Nephron (organoid): ENCODE results near the gene CDKL1.

Source experiments
- H3K27ac Mint-ChIP-seq, 3 experiments: 2 replicates each; pipeline ENCODE4 v1.8.0; 2020; ENCODE audit warnings: mixed read lengths in 3 of 3, mild to moderate bottlenecking in 2 of 3, moderate library complexity in 1 of 3
- H3K27me3 Mint-ChIP-seq: 2 replicates; pipeline ENCODE4 v1.8.0; 2021; ENCODE audit warnings: low read depth, mild to moderate bottlenecking, moderate library complexity, mixed read lengths
- H3K36me3 Mint-ChIP-seq: 2 replicates; pipeline ENCODE4 v1.8.0; 2020; ENCODE audit warnings: low read depth, mixed read lengths
- H3K4me1 Mint-ChIP-seq: 2 replicates; pipeline ENCODE4 v1.8.0; 2020; ENCODE audit warnings: mixed read lengths
- H3K4me3 Mint-ChIP-seq, 3 experiments: 2 replicates each; pipeline ENCODE4 v1.8.0; 2020; ENCODE audit warnings: mild to moderate bottlenecking in 3 of 3, mixed read lengths in 3 of 3, moderate library complexity in 2 of 3
- H3K9me3 Mint-ChIP-seq: 2 replicates; pipeline ENCODE4 v1.8.0; 2020; ENCODE audit warnings: mixed read lengths
- TF ChIP-seq, protein P1 (sequence below), 3 experiments: fragments of 200-600 bp; sonication (generic); IDR thresholded peaks; one replicate each; pipeline ENCODE4 v1.5.0; 2021; ENCODE audit warnings: antibody characterized with exemption in 3 of 3; ENCODE audit not compliant: unreplicated experiment in 3 of 3

Gene CDKL1

DNA sequence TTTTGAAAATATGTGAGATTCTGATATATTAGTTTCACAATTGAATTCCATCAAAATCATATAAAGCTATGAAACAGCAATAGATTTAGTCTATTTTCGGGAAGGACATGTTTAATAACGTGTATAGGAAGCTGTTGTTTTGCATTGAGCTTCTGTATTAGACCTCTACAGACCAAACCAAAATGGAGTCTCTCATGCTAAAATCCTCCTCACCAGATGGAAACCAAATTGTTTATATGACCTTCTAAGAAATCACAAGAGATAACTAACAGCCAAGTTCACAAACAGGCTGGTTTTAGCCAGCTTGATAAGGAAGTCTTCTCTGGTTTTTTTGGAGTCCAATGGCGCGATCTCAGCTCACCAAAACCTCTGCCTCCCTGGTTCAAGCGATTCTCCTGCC lies 108.5 kb downstream of the CDKL1 start:
- no peaks in the 10 kb centered on the region for H3K9me3 Mint-ChIP-seq
- H3K4me1 Mint-ChIP-seq, result no peaks in the 10 kb centered on the region
- peaks cover 30% of the 10 kb centered on the region for H3K36me3 Mint-ChIP-seq
- no peaks in the 10 kb centered on the region for H3K27me3 Mint-ChIP-seq
- H3K27ac Mint-ChIP-seq, result no peak overlapping the region
- TF ChIP-seq, protein P1, sequence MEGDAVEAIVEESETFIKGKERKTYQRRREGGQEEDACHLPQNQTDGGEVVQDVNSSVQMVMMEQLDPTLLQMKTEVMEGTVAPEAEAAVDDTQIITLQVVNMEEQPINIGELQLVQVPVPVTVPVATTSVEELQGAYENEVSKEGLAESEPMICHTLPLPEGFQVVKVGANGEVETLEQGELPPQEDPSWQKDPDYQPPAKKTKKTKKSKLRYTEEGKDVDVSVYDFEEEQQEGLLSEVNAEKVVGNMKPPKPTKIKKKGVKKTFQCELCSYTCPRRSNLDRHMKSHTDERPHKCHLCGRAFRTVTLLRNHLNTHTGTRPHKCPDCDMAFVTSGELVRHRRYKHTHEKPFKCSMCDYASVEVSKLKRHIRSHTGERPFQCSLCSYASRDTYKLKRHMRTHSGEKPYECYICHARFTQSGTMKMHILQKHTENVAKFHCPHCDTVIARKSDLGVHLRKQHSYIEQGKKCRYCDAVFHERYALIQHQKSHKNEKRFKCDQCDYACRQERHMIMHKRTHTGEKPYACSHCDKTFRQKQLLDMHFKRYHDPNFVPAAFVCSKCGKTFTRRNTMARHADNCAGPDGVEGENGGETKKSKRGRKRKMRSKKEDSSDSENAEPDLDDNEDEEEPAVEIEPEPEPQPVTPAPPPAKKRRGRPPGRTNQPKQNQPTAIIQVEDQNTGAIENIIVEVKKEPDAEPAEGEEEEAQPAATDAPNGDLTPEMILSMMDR (IDR thresholded peaks at IDR 0.05; ENCODE audit: unreplicated experiment in 3 of 3), result no peak
- no peak overlapping the region for H3K4me3 Mint-ChIP-seq

DNA sequence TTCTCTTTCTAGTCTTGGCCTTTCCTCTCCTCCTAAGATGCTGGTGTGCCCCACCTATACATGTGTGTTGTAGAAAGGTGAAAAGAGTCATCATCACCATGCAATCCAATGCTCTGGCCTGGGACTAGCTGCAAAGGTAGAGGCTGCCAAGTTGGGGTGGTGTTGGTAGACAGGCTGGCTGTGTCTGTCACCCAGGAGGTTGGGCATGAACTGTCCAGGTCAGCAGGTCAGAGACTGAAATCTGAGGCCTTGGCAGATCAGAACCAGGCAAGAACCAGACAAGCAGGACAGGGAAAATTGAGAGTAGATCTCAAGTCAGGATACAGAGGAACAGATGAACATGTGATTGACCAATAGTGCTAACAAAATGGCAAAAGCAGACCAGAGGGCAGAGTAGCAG lies 110.8 kb downstream of the CDKL1 start:
- Mint-ChIP-seq H3K4me3 (no peak overlapping the region), H3K36me3 (peaks cover 19% of the 10 kb centered on the region), H3K27me3 (no peaks in the 10 kb centered on the region), H3K9me3 (no peaks in the 10 kb centered on the region), H3K4me1 (no peaks in the 10 kb centered on the region), H3K27ac (no peak overlapping the region)
- TF ChIP-seq, protein P1 (IDR thresholded peaks at IDR 0.05; ENCODE audit: unreplicated experiment in 3 of 3), result no peak
